HG03095 (cell line): Measurements from ENCODE around the gene TRMT2A.

Experiments used
- ATAC-seq: cut with Tn5 transposase; IDR thresholded peaks from one replicate; pipeline ENCODE4 v1.9.1; 2021; ENCODE audit warnings: moderate library complexity; ENCODE audit not compliant: unreplicated experiment

The TRMT2A gene

DNA sequence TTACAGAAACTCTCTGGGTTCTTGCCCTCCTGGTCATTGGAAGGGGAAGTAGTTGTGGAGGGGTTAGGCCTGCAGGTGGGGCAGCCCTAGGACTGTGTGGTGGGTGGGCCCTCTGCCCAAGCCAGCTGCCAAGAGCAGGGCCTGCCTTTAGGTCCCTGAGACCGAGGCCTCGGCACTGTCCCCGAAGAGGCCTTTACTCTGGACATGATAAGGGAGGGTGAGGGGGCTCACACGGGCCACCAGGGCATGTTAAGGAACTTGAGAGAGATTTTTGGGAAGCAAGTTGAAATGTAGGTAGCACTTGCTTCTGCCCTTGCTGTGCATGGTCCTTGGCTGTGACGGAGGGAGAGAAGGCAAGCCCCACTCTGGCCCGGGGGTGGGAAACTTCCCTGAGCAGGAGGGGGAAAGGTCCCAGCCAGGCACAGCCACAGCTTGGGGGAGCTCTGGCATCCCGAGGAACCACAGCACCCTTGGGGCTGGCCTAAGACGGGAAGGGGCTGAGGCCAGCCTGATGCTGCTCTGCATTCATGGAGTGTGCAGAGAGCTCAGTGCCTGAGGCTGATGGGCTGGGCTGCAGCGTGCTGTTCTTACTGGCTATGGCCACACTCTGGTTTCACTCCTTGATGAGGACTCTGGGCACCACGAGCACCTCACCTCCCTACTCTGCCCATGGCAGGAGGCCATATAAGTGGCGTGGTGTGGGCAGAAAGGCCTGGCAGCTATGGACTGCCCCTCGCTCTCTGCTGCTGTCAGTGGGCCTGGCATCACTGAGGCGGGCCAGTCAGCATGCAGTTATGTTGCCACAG is 8.9 kb downstream of the TRMT2A start:
- no peak for ATAC-seq

GRCh38 chr22:20107471-20107901 is 9.5 kb downstream of the TRMT2A start:
- ATAC-seq, result no peak

DNA sequence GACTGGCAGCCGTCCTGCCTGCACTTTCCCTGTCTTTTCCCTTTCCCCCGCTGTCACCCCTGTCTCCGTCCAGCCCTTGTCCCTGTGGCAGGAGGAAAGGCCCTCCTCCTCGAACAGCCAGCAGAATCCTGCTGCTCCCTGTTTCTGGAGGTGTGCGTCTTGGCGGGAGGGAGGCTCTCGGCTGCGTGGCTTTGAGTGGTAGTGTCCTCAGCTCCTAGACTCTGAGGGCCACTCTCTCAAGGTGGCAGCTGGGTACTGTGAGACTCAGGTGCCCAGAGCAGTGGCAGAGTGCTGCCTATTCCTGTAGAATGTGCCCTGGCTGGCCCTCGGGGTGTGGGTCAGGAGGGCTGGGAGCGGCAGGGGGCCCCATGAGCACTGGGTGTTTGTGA is 10.2 kb downstream of the TRMT2A start:
- no peak for ATAC-seq

GRCh38 chr22:20106205-20106848 is 10.7 kb downstream of the TRMT2A start:
- no peak for ATAC-seq

DNA sequence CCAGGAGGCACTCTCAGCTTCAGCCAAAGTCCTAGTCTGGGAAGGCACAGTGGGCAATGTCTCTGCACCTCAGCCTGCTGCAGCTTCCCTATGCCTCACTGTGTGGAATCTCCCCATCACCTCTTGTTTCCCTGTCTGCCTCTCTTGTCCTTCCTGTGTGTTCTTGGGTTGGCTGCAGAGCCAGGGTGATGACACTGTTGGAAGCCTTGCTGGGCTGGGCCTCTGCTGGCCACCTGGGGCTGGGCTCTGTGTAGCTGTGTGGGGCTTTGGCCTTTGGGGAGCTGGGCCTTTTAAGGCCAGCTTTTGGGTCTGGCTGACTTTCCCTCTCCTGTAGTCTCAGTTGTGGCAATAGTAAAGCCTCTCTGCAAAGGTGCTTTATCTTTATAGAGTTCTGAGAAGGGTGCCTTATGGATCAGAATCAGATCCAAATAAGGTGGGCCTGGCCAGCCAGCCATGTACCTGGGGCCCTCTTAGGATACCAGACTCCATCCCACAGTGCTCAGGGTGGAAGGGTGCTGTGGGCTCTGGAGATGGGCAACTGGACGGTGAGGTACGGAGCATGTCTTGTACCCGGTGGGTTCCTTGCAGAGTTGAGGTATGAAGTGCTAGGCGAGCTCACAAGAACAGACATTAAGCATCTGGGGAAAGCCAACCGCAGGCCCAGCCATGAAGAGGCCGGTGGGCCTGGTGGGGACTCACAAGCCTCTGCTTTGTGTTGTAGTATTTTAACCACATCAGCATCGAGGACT is 11.4 kb downstream of the TRMT2A start:
- ATAC-seq, result no peak

DNA sequence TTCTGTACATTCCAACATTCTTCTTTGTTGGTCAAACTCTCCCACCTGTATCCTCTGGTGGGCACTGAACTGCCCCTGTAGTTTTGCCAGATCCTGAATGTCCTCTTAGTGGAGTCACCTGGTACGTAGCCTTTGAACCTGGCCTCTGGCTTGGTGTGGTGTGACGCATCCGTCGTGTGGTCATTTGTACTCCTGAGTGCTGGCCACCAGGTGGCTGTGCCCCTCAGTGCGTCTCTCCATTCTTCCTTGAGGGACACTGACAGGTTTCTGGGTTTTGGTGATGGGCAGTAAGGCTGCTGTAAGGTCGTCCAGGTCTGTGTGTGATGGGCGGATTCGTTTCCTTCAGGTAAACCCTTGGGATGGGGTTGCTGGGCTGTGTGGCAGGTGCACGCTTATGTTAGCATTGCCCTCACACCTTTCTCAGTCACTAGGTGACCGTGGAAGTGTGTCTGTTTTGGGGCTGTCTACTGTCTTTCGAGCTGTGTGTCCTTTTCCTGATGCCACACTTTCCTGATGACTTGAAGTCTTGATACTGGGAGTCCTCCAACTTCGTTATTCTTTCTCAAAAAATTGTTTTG is 14.7 kb downstream of the TRMT2A start:
- no peak for ATAC-seq

GRCh38 chr22:20101638-20102037 is 15.4 kb downstream of the TRMT2A start:
- ATAC-seq, result no peak

DNA sequence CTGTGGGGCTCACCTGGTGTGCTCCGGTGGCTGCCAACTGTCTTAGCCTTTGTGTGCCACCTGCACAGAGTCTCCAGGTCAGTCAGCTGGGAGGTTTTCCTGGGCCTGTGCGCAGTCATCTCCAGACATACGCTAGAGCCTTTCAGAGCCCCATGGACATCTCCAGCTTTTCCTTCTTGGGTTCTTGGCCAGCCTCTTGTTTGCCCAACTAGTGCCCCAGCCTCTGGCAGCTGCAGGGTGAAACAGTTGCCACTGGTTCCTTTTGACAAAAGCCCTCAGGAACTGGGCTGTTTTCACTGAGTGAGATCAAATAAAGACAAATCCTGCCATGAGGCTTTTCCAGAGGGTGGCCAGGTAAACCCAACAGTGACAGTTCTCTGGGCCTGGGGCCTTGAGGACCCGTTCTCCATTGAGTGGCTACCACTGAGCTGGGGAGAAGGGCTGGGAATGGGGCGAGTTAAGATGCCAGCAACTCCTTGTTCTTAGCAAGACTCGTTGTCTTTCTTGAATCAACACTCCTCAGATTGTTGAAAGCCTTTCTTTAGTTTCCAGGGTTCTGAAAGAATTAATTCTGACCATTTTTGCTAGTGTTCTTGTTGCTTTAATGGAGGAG is 17.8 kb downstream of the TRMT2A start:
- ATAC-seq, result no peak

DNA sequence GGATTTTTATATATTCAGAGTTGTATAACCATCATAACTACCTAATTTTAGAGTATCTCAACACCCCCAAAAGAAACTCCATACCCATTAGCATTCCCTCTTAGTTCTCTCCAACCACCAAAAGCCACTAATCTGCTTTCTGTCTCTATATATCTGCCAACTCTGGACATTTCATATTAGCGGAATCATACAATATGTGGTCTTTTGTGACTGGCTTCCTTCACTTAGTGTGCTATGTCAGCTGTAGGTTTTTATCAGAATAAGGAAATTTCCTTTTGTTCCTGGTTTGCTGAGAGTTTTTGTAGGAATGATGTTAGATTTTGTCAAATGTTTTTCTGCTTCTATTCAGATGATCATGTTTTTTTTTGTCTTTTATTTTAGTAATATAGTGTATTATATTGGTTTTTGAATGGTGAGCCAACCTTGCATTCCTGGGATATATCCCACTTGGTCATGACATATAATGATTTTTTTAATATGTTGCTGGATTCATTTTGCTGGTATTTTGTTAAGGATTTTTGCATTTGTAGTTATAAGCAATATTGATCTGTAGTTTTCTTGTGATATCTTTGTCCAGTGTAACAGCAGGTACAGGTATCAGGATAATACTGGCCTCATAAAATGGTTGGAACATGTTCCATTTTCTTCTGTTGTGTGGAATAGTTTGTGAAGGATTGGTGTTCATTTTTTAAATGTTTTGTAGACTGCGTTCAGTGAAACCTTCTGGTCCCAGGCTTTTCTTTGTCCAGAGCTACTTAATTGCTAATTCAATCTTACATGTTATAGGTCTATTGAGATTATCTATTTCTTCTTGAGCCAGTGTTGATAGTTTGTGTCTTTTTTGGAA is 20.2 kb downstream of the TRMT2A start:
- no peak for ATAC-seq

DNA sequence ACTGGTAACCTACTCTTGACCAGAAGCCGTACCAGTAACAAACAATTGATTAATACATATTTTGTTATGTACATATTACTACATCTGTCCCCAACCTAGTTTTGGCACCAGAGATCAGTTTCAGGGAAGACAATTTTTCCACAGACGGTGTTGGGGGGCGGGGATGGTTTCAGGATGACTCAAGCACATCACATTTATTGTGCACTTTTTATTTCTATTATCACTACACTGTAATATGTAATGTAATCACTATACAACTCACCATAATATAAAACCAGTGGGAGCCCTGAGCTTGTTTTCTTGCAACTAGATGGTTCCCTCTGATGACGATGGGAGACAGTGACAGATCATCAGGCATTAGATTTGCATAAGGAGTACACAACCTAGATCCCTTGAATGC is 21.5 kb downstream of the TRMT2A start:
- no peak for ATAC-seq

GRCh38 chr22:20094197-20094807 is 22.7 kb downstream of the TRMT2A start:
- ATAC-seq, result no peak

GRCh38 chr22:20093418-20094196 is 23.4 kb downstream of the TRMT2A start:
- no peak for ATAC-seq

DNA sequence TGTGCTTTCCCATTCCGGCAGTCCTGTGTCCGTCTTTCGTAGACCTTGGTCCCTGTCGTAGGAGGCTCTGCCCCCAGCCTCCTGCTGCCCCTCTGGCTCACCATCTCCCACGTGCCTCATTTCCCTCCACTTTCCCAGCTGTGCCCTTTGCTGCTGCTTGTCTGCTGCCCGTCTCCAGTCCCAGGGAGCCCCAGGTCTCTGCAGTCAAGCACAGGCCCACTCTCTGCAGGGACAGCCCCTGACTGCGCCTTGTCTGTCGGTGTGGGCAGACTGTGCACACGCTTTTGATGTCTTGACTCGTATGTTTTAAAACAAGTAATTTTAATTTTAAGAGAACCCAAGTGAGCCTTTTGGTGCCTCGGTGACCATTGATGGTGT is 24.6 kb downstream of the TRMT2A start:
- ATAC-seq, result no peak

- ATAC-seq, result no peak
Observed at GRCh38 chr22:20091690-20092476, 25.1 kb downstream of the TRMT2A start.

DNA sequence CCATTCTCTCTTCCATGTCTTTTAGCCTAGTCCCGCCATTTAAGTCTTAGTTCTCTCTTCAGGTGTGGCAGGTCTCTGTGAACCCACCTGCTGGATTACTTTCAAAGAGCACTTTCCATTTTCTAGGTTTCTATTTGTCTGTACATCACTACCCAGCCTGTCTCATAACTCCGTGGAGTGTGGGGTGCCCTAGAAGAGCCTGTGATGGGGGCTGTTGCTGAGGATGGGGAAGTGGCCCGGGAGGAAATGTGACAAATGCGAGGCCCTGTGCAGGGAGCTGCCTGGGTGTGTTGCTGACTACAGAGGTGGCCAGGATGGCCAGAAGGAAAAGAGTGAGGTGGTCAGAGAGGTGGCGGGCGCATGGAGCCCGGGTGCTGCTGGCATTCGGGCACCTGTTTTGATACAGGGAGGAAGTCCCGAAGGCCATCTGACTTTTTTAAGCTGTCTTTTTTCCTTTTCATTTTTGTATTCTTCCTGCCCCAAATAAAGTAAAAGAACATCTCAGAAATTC is 26.2 kb downstream of the TRMT2A start:
- no peak for ATAC-seq

GRCh38 chr22:20089977-20090729 is 26.9 kb downstream of the TRMT2A start:
- ATAC-seq, result no peak

DNA sequence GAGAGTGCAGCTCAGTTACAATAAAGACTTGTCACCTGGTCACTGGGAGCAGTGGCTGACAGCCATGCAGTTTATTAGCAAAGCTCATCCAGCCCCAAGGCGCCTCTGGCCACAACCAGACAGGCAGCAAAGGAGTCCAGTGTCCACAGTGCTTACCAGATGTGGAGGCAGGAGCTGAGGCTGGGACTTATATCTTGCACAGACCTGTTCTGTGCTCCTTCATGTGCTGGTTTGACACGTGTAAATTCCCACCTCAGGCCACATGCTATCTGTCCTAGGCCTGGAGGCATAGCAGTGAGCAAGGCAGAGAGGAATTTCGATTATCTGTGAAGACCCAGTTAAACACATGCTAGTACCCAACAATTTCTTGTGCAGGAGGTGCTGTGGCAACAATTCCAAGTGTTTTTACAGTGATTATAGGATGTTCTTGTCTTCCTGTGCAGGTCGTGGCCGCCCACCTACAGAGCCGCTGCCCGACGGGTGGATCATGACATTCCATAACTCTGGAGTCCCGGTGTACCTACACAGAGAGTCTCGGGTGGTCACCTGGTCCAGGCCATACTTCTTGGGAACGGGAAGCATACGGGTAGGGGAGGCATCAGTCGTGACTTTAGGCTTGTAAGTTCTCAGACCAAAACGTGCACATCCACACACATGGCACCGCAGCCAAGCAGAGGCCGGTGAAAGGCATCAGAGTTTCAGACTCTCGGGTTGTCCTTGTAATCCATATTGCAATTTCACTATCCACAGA is 27.6 kb downstream of the TRMT2A start:
- ATAC-seq, result no peak
